OCI-LY7 (cell line): ENCODE measurements around the gene CDK7. TPM values are rescaled to one million over a fixed set of nuclear protein-coding genes. Genes with fewer than 3 reads are reported as not detected.

Experiments used
- BruUV-seq: library from RNA; stranded (reverse); fragments of 400-500 nt; replicated peaks from 2 replicates; lab custom pipeline; 2021; lab: Mats Ljungman, UMichigan
- CTCF ChIA-PET: fragments of 300-600 bp; sonication (Branson Sonifier 250); formaldehyde crosslinking; loops from one replicate; lab custom pipeline; 2022; ENCODE audit warnings: antibody characterized with exemption; ENCODE audit not compliant: unreplicated experiment; lab: Charles Lee
- POLR2A ChIA-PET: fragments of 300-600 bp; sonication (Branson Sonifier 250); formaldehyde crosslinking; loops from one replicate; lab custom pipeline; 2022; ENCODE audit warnings: antibody characterized with exemption; lab: Charles Lee
- DNase-seq: peaks from one replicate; pipeline ENCODE4 v3.0.0-alpha.2; 2015; ENCODE audit warnings: low spot score
- H2AFZ ChIP-seq: fragments of 200-600 bp; sonication (generic), shearing (Covaris generic); 2 replicates; pipeline ENCODE4 v1.6.1; 2014; ENCODE audit warnings: mild to moderate bottlenecking, antibody characterized with exemption, low read length, moderate library complexity
- H3K27ac ChIP-seq: fragments of 200-600 bp; sonication (generic); 2 replicates; pipeline ENCODE4 v1.5.1; 2014; ENCODE audit warnings: mixed run types, low read depth, mild to moderate bottlenecking, moderate library complexity, low read length, inconsistent platforms; ENCODE audit not compliant: poor library complexity, severe bottlenecking
- H3K36me3 ChIP-seq: fragments of 200-600 bp; sonication (generic); 2 replicates; pipeline ENCODE4 v1.6.1; 2014; ENCODE audit warnings: mild to moderate bottlenecking, antibody characterized with exemption, low read length, moderate library complexity, mixed read lengths; ENCODE audit not compliant: insufficient read depth
- H3K4me1 ChIP-seq: fragments of 200-600 bp; sonication (generic); 2 replicates; pipeline ENCODE4 v1.5.1; 2014; ENCODE audit warnings: mild to moderate bottlenecking, low read length; ENCODE audit not compliant: insufficient read depth, poor library complexity, severe bottlenecking
- H3K4me2 ChIP-seq: fragments of 200-600 bp; sonication (generic); 2 replicates; pipeline ENCODE4 v1.6.1; 2014; ENCODE audit warnings: mild to moderate bottlenecking, low read length
- H3K4me3 ChIP-seq: fragments of 200-600 bp; sonication (generic); 2 replicates; pipeline ENCODE4 v1.5.1; 2014; ENCODE audit warnings: mild to moderate bottlenecking, low read depth, low read length; ENCODE audit not compliant: poor library complexity, severe bottlenecking
- H3K79me2 ChIP-seq: fragments of 200-600 bp; sonication (generic); 2 replicates; pipeline ENCODE4 v1.6.1; 2016; ENCODE audit warnings: low read depth, mild to moderate bottlenecking, low read length, moderate library complexity, mixed read lengths; ENCODE audit not compliant: insufficient read depth
- H3K9me2 ChIP-seq: fragments of 200-600 bp; sonication (generic); 2 replicates; pipeline ENCODE4 v1.6.1; 2016; ENCODE audit warnings: mild to moderate bottlenecking, low read length, mixed read lengths; ENCODE audit not compliant: insufficient read depth
- H3K9me3 ChIP-seq: fragments of 200-600 bp; sonication (generic); 2 replicates; pipeline ENCODE4 v1.6.1; 2014; ENCODE audit warnings: mild to moderate bottlenecking, mixed run types, low read length, mixed read lengths
- H4K20me1 ChIP-seq: fragments of 200-600 bp; sonication (generic); 2 replicates; pipeline ENCODE4 v1.6.1; 2014; ENCODE audit warnings: mild to moderate bottlenecking, antibody characterized with exemption, low read length, moderate library complexity, mixed read lengths; ENCODE audit not compliant: insufficient read depth
- EZH2phosphoT487 ChIP-seq: fragments of 200-600 bp; sonication (generic); IDR thresholded peaks from 2 replicates; pipeline ENCODE4 v1.6.1; 2018; ENCODE audit warnings: low read depth, borderline replicate concordance, mild to moderate bottlenecking, mixed run types, antibody characterized with exemption, low read length, moderate library complexity, mixed read lengths
- intact Hi-C: fragments of 100-400 bp; cut with micrococcal nuclease; formaldehyde crosslinking; loops from one replicate; pipeline ENCODE4 v1.10.0; 2022; ENCODE audit not compliant: unreplicated experiment
- total RNA-seq, 2 experiments: library from RNA; depleted of rRNA in 1 of 2; stranded (reverse); fragments of >200 nt in 1 of 2; shearing (Covaris generic) in 1 of 2; gene quantifications; 2 replicates each; pipeline ENCODE4 v1.2.3, GENCODE V29; 2014 to 2022
- TF ChIP-seq, protein P1 (sequence below): fragments of 200-600 bp; sonication (generic); conservative IDR thresholded peaks from 2 replicates; pipeline ENCODE4 v1.5.1; 2014; ENCODE audit warnings: mild to moderate bottlenecking, antibody characterized with exemption, low read length, moderate library complexity, mixed read lengths

CDK7 gene
- total RNA-seq, 2 experiments from 2014 or later, result 18.4 to 33.1 TPM

DNA sequence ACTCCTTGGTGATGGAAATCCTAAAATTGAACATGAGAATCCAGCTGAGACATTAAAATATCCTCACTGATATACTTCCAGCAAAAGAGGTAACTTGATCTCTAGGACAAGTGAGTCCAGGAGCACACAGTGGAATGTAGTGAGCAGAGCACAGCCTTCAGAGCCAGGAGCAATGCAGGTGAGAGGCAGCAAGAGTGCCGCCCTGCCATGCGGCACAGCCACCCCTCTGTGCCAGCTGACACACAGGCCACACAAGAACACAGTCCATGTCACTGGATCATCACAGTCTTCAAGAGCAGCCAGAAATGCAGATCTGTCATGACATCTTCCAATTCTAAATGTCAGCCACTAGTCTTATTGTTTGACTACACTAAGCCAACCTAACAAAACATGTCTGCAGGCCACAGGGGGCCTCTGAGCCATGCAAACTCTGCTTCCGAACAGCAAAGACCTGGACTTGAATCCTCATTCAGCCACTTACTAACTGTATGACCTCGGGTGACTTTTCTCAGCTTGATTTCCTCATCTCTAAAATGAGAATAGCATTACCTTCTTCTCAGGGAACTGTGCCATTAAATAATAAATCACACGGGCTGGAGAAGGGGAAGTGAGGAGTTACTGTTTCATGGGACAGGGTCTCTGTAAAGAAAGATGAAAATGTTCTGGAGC lies 50.9 kb downstream of the CDK7 start:
- no peaks in the 10 kb centered on the region for H3K79me2 ChIP-seq
- DNase-seq, result no peak
- no peaks in the 10 kb centered on the region for H3K9me2 ChIP-seq
- no peak overlapping the region for H3K27ac ChIP-seq
- H3K4me2 ChIP-seq, result no peak overlapping the region
- CTCF ChIA-PET, result no interaction called here
- TF ChIP-seq EZH2phosphoT487, result no peak
- TF ChIP-seq, protein P1, sequence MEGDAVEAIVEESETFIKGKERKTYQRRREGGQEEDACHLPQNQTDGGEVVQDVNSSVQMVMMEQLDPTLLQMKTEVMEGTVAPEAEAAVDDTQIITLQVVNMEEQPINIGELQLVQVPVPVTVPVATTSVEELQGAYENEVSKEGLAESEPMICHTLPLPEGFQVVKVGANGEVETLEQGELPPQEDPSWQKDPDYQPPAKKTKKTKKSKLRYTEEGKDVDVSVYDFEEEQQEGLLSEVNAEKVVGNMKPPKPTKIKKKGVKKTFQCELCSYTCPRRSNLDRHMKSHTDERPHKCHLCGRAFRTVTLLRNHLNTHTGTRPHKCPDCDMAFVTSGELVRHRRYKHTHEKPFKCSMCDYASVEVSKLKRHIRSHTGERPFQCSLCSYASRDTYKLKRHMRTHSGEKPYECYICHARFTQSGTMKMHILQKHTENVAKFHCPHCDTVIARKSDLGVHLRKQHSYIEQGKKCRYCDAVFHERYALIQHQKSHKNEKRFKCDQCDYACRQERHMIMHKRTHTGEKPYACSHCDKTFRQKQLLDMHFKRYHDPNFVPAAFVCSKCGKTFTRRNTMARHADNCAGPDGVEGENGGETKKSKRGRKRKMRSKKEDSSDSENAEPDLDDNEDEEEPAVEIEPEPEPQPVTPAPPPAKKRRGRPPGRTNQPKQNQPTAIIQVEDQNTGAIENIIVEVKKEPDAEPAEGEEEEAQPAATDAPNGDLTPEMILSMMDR, result no peak
- POLR2A ChIA-PET, result interaction anchor here (0.5 kb wide), 1 partner anchor 219 kb away, joined by 4 read pairs; no protein-coding TSS in a partner anchor
- no peak overlapping the region for H2AFZ ChIP-seq
- no peaks in the 10 kb centered on the region for H3K9me3 ChIP-seq
- no peak overlapping the region for H3K4me3 ChIP-seq
- H4K20me1 ChIP-seq, result no peaks in the 10 kb centered on the region
- intact Hi-C loops, result no loop called here
- H3K36me3 ChIP-seq, result no peaks in the 10 kb centered on the region
- H3K4me1 ChIP-seq, result no peaks in the 10 kb centered on the region
- no TSS peak for BruUV-seq

DNA sequence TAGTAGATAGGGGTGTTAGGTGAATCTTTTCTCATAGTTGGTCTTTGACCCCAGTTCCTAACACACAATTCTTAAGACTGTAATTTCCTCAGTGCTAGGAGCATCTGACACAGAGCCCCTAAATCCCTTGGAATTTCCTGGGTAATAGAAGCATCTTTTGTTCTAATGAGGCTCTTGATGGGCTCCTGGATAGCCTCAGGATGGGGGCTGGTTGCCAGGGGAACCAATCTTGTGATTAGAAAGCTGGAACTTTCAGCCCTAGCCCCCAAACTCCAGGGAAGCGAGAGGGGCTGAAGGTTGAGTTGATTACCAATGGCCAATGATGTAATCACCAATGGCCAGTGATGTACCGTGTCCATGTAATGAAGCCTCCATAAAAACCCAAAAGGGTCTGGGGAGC lies 53.4 kb downstream of the CDK7 start:
- Histone ChIP-seq H2AFZ (no peak overlapping the region), H3K36me3 (no peaks in the 10 kb centered on the region), H3K4me1 (no peaks in the 10 kb centered on the region), H3K4me2 (no peak overlapping the region), H3K4me3 (no peak overlapping the region), H3K9me3 (no peaks in the 10 kb centered on the region), H3K9me2 (no peaks in the 10 kb centered on the region), H3K27ac (no peak overlapping the region), H4K20me1 (no peaks in the 10 kb centered on the region), H3K79me2 (no peaks in the 10 kb centered on the region)
- BruUV-seq, result no TSS peak
- TF ChIP-seq, protein P1, result no peak
- TF ChIP-seq EZH2phosphoT487, result no peak
- ChIA-PET POLR2A (interaction anchor here (1.2 kb wide), 1 partner anchor 99 kb away, joined by 3 read pairs; no protein-coding TSS in a partner anchor), CTCF (interaction anchor here (0.5 kb wide), 1 partner anchor 45 kb away, joined by 3 read pairs; no protein-coding TSS in a partner anchor)
- intact Hi-C loops, result no loop called here
- DNase-seq, result no peak

GRCh38 chr5:69288688-69289087 lies 54.0 kb downstream of the CDK7 start:
- DNase-seq, result no peak
- H3K9me3 ChIP-seq, result no peaks in the 10 kb centered on the region
- H3K79me2 ChIP-seq, result no peaks in the 10 kb centered on the region
- no peak overlapping the region for H3K4me3 ChIP-seq
- H3K9me2 ChIP-seq, result no peaks in the 10 kb centered on the region
- no peak overlapping the region for H2AFZ ChIP-seq
- ChIA-PET POLR2A (interaction anchor here (0.7 kb wide), 1 partner anchor 26 kb away, joined by 3 read pairs; no protein-coding TSS in a partner anchor), CTCF (no interaction called here)
- TF ChIP-seq, protein P1, result no peak
- H3K4me1 ChIP-seq, result no peaks in the 10 kb centered on the region
- H3K4me2 ChIP-seq, result no peak overlapping the region
- H4K20me1 ChIP-seq, result no peaks in the 10 kb centered on the region
- H3K36me3 ChIP-seq, result no peaks in the 10 kb centered on the region
- intact Hi-C loops, result no loop called here
- H3K27ac ChIP-seq, result no peak overlapping the region
- BruUV-seq, result no TSS peak
